ENCODE results near the gene FLNB.

Gene FLNB

GRCh38 chr3:58001086-58001467 lies 7.1 kb upstream of the FLNB start:
- no peaks in the 10 kb centered on the region for H3K36me3 Mint-ChIP-seq (ENCODE audit: low read depth)
- TF ChIP-seq CTCF (IDR thresholded peaks at IDR 0.05; ENCODE audit: unreplicated experiment in 3 of 3), result no peak
- H3K27ac Mint-ChIP-seq, result no peak overlapping the region
- no peaks in the 10 kb centered on the region for H3K27me3 Mint-ChIP-seq (ENCODE audit: low read depth)
- H3K9me3 Mint-ChIP-seq, result no peaks in the 10 kb centered on the region
- no peak overlapping the region for H3K4me3 Mint-ChIP-seq
- H3K4me1 Mint-ChIP-seq, result peaks cover 6% of the 10 kb centered on the region

GRCh38 chr3:58001979-58002378 lies 6.2 kb upstream of the FLNB start:
- no peaks in the 10 kb centered on the region for H3K9me3 Mint-ChIP-seq
- peaks cover 6% of the 10 kb centered on the region for H3K4me1 Mint-ChIP-seq
- H3K4me3 Mint-ChIP-seq, result no peak overlapping the region
- TF ChIP-seq CTCF (IDR thresholded peaks at IDR 0.05; ENCODE audit: unreplicated experiment in 3 of 3), result no peak
- H3K27ac Mint-ChIP-seq, result no peak overlapping the region
- no peaks in the 10 kb centered on the region for H3K36me3 Mint-ChIP-seq (ENCODE audit: low read depth)
- H3K27me3 Mint-ChIP-seq (ENCODE audit: low read depth), result no peaks in the 10 kb centered on the region

- no peaks in the 10 kb centered on the region for H3K27me3 Mint-ChIP-seq (ENCODE audit: low read depth)
- H3K36me3 Mint-ChIP-seq (ENCODE audit: low read depth), result no peaks in the 10 kb centered on the region
- peaks cover 11% of the 10 kb centered on the region for H3K4me1 Mint-ChIP-seq
- H3K27ac Mint-ChIP-seq, result no peak overlapping the region
- no peaks in the 10 kb centered on the region for H3K9me3 Mint-ChIP-seq
- TF ChIP-seq CTCF (IDR thresholded peaks at IDR 0.05; ENCODE audit: unreplicated experiment in 3 of 3), result no peak
- H3K4me3 Mint-ChIP-seq, result peak overlapping the region in 1 of 3 experiments; percentile 17
Measured at GRCh38 chr3:58003093-58003492, 5.1 kb upstream of the FLNB start.

DNA sequence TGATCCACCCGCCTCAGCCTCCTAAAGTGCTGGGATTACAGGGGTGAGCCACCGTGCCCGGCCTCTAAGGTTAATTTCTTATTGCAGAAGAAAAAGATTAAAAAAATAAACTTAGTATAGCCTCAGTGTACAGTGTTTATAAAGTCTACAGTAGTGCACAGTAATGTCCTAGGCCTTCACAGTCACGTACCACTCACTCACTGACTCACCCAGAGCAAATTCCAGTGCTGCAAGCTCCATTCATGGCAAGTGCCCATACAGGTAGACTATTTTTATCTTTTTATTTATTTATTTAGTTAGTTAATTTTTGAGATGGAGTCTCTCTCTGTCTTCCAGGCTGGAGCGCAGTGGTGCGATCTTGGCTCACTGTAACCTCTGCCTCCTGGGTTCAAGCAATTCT lies 3.2 kb upstream of the FLNB start:
- TF ChIP-seq CTCF (IDR thresholded peaks at IDR 0.05; ENCODE audit: unreplicated experiment in 3 of 3), result no peak
- Mint-ChIP-seq H3K4me1 (peaks cover 10% of the 10 kb centered on the region), H3K36me3 (ENCODE audit: low read depth) (no peaks in the 10 kb centered on the region), H3K9me3 (no peaks in the 10 kb centered on the region), H3K4me3 (no peak overlapping the region), H3K27ac (no peak overlapping the region), H3K27me3 (ENCODE audit: low read depth) (peaks cover 3% of the 10 kb centered on the region)

DNA sequence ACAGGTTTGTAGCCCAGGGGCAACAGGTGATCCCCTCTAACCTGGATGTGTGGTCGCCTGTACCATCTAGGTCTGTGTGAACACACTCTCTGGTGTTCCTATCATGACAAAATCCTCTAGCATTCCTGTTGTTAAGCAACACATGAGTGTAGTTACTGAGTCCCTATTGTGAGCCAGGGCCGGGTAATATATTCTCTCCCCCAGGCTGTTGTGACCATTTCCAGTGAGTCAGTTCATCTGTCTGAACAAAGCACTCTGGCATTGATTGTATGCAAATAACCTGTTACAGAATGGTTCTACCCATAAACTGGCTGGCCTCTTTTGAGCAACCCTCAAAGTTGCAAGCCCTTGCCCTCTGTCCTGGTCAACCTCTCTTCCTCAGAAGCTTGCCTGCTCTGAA lies 2.6 kb upstream of the FLNB start:
- Mint-ChIP-seq H3K27ac (peak overlapping the region in 1 of 3 experiments; percentile 30), H3K4me1 (peaks cover 11% of the 10 kb centered on the region), H3K27me3 (ENCODE audit: low read depth) (peaks cover 3% of the 10 kb centered on the region), H3K36me3 (ENCODE audit: low read depth) (no peaks in the 10 kb centered on the region), H3K4me3 (no peak overlapping the region), H3K9me3 (no peaks in the 10 kb centered on the region)
- TF ChIP-seq CTCF (IDR thresholded peaks at IDR 0.05; ENCODE audit: unreplicated experiment in 3 of 3), result no peak

DNA sequence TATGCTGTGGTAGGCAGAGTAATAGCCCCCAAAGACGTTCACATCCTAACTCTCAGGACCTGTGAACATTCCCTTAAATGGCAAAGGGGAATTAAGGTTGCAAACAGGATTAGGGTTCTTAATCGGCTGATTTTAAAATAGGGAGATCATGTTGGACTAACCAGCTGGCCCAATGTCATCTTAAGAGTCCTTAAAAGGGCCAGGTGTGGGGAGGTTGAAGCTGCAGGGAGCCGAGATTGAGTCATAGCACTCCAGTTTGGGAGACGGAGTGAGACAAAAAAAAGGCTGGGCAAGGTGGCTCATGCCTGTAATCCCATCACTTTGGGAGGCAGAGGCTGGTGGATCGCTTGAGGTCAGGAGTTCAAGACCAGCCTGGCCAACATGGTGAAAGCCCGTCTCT lies 1.6 kb upstream of the FLNB start:
- no peaks in the 10 kb centered on the region for H3K9me3 Mint-ChIP-seq
- H3K36me3 Mint-ChIP-seq (ENCODE audit: low read depth), result no peaks in the 10 kb centered on the region
- peaks cover 3% of the 10 kb centered on the region for H3K27me3 Mint-ChIP-seq (ENCODE audit: low read depth)
- peak overlapping the region; percentile 60 to 74 (median 64) for H3K4me3 Mint-ChIP-seq
- no peak for TF ChIP-seq CTCF (IDR thresholded peaks at IDR 0.05; ENCODE audit: unreplicated experiment in 3 of 3)
- no peak overlapping the region for H3K27ac Mint-ChIP-seq
- H3K4me1 Mint-ChIP-seq, result peaks cover 18% of the 10 kb centered on the region
